NCI-H82 (cell line): Measurements from ENCODE around the gene NIT2.
"Not testable (repeated sequence)": the region's sequence is repeated elsewhere in the genome, so short reads cannot be mapped to it uniquely, and the experiment has no call there.

Experiments
- DNase-seq: peaks from one replicate; lab custom pipeline; 2025; lab: John Stamatoyannopoulos, UW

NIT2 gene

GRCh38 chr3:100334488-100335351, at the start of gene NIT2:
TSS of gene NIT2 (plus strand) at chr3:100334757. CDS start at chr3:100334792, 35 bp downstream.
- DNase-seq: peak; percentile 95

- no peak for DNase-seq
Observed at GRCh38 chr3:100288288-100288894, 46.2 kb upstream of the NIT2 start.

GRCh38 chr3:100289339-100289738, 45.2 kb upstream of the NIT2 start:
- no peak for DNase-seq

GRCh38 chr3:100295089-100295488, 39.5 kb upstream of the NIT2 start:
- no peak for DNase-seq

GRCh38 chr3:100297784-100298183, 36.8 kb upstream of the NIT2 start:
- no peak for DNase-seq

- DNase-seq: no peak
Observed at GRCh38 chr3:100299016-100299415, 35.5 kb upstream of the NIT2 start.

- DNase-seq: no peak
Observed at GRCh38 chr3:100306695-100307094, 27.9 kb upstream of the NIT2 start.

GRCh38 chr3:100310355-100310965, 24.1 kb upstream of the NIT2 start:
- DNase-seq: no peak

GRCh38 chr3:100311011-100311410, 23.5 kb upstream of the NIT2 start:
- no peak for DNase-seq

GRCh38 chr3:100316641-100317069, 17.9 kb upstream of the NIT2 start:
- peak; percentile 72 for DNase-seq

- DNase-seq: no peak
Observed at GRCh38 chr3:100317912-100318311, 16.6 kb upstream of the NIT2 start.

- DNase-seq: no peak
Observed at GRCh38 chr3:100319951-100320350, 14.6 kb upstream of the NIT2 start.

- no peak for DNase-seq
Observed at GRCh38 chr3:100324044-100324443, 10.5 kb upstream of the NIT2 start.

GRCh38 chr3:100325827-100326226, 8.7 kb upstream of the NIT2 start:
- no peak for DNase-seq

- DNase-seq: not testable (repeated sequence)
Observed at GRCh38 chr3:100327377-100327776, 7.2 kb upstream of the NIT2 start.

- no peak for DNase-seq
Observed at GRCh38 chr3:100329800-100330489, 4.6 kb upstream of the NIT2 start.

- DNase-seq: no peak
Observed at GRCh38 chr3:100330651-100331050, 3.9 kb upstream of the NIT2 start.

- no peak for DNase-seq
Observed at GRCh38 chr3:100331660-100332059, 2.9 kb upstream of the NIT2 start.

GRCh38 chr3:100333051-100333450, 1.5 kb upstream of the NIT2 start:
- no peak for DNase-seq

GRCh38 chr3:100333970-100334487, 528 bp upstream of the NIT2 start:
- no peak for DNase-seq

- peak; percentile 90 for DNase-seq
Observed at GRCh38 chr3:100335434-100335833, 877 bp downstream of the NIT2 start.

GRCh38 chr3:100336229-100336628, 1.7 kb downstream of the NIT2 start:
- DNase-seq: peak; percentile 52
